Pons (tissue), 1 donor: ENCODE data around the gene PDGFRB.

Experiments used
- DNase-seq: peaks from one replicate; pipeline ENCODE4 v3.0.0-alpha.2; 2016; ENCODE audit warnings: low spot score

PDGFRB gene

GRCh38 chr5:150082374-150082773 is 73.3 kb downstream of the PDGFRB start:
- no peak for DNase-seq

- peak; percentile 77 for DNase-seq
These were observed 73.9 kb downstream of the PDGFRB start for GRCh38 chr5:150081541-150082283.

DNA sequence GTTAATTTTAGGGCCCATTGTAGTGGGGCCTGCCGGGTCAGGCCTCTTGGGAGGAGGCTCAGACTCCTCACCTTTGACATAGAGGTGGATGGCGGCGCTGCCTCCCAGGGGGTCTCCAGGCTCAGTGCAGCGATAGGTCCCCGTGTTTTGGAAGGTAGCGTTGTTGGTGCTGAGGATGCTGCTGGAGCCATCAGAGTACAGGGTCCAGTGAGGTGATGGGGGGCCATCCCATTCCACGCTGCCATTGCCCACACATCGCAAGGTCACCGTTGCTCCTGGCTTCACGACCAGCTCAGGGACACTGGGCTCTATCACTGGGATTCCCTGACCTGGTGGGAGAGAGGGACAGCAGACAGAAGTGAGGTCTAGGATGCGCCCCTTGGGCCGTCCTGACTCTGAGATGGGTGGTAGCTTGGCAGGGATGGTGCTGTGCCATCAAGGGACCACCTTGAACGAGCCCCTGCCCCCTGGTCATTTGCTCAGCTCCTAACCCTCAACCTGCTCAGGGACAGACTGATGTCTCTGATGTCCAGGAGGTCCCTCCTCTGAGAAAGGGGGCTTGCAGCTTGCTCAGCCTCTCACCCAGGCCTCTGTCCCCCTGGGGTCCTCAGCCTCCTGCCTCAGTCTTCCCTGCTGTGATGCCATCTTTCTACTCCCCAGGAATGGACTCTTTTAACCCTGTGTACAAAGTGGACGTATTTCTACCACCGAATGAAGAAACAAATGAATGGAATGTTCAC is 74.8 kb downstream of the PDGFRB start:
- no peak for DNase-seq

DNA sequence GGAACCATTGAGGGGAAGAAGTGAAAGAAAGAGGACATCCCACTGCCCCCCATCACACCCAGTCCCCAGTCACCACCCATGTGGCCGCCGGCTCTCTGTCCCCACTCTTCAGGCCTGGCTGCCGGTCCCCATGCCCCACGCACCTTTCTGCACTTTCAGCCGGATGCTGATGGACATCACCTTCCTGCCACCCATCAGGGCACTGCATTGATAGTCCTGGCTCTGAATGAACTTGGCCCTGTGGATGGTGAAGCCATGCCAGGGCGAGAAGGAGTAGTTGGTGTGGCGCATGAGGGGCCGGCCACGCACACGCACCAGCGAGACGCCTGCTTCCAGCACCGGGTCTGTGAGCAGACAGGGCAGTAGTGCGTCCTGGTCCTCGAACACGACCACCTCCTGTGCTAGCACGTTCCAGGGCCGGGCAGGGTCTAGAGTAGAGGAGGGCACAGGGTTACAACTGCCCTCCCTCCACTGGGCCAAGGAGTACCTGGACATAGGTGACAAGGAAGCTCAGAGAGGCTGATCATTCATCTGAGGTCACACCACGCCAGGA is 75.7 kb downstream of the PDGFRB start:
- DNase-seq = no peak

GRCh38 chr5:150078802-150079689 is 76.6 kb downstream of the PDGFRB start:
- DNase-seq = no peak

GRCh38 chr5:150077996-150078801 is 77.4 kb downstream of the PDGFRB start:
- DNase-seq = no peak

DNA sequence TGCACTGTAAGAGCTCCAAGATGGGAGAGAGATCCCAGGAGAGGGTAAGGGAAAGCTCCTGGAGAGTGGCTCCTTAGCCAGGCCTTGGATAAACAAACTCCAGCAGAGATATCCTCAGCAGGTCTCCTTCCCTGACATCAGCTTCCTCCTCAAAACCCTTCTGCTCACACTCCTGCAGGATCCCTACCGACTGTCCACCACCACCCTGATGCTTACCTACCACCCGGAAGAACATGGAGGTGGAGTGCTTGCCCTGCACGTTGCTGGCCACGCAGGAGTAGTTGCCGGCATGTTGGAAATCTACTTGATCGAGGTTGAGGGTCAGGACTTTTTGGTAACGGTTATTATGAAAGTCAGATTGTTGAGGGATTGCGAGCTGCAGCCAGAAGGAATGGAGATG is 78.6 kb downstream of the PDGFRB start:
- DNase-seq = no peak

GRCh38 chr5:150075806-150076205 is 79.8 kb downstream of the PDGFRB start:
- no peak for DNase-seq

DNA sequence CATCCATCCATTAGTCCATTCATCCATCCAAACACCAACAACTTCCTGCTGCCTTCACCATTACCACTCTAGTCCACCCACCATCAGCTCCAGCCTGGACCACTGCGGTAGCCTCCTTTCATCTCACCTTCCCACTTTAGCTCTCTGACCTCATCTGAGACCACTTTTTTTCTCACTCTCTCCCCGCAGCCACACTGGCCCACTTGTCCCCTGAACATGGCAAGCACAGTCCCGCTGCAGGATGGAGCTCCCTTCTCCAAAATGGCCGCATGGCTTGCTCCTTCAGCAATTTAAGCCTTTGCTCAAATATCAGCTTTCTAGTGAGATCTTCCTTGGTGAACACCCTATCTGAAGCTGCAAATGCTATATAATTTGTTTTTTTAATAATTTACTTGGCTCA is 80.4 kb downstream of the PDGFRB start:
- DNase-seq = no peak

GRCh38 chr5:150073677-150074076 is 82.0 kb downstream of the PDGFRB start:
- DNase-seq = no peak

DNA sequence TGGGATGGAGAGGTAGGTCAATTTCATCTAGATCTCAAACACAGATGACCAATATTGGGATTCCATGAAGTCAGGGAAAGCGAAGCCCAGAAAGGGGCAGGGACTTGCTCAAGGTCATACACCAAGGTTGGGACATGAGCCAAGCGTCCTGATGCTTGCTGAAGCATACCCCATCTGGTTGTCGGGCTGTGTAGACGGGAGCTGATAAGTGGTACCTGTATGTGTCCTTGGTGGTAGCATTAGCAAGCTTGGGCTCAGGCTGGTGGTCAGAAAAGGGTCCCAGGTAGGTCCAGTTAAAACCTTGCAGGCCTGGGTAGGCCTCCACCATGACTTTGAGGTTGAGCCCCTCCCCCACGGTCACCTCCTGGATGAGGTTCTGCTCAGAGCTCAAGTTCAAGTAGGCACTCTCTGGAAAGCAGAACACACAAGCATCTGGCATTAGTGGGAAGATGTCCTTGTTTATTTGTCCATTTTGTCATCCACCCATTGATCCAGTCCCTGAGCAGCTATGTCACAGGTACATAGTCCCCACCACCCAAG is 82.5 kb downstream of the PDGFRB start:
- no peak for DNase-seq

DNA sequence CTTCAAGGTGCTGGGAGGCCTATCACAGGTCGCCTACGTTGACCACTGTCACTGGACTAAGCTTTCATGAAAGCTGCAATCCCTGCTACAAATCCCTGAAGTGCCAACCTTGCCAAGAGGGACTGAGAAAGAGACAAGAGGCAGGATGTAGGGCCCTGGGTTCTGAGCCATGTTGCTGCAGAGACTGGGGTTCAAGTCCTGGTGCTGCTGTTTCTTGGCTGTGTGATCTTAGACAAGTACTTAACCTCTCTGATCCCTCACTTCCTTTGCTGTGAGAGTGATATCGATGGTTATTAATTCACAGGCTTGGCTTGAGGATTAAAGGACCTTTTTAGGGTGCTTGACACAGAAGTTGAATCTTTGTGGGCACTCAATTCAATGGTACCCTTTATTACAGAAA is 84.8 kb downstream of the PDGFRB start:
- DNase-seq = no peak

DNA sequence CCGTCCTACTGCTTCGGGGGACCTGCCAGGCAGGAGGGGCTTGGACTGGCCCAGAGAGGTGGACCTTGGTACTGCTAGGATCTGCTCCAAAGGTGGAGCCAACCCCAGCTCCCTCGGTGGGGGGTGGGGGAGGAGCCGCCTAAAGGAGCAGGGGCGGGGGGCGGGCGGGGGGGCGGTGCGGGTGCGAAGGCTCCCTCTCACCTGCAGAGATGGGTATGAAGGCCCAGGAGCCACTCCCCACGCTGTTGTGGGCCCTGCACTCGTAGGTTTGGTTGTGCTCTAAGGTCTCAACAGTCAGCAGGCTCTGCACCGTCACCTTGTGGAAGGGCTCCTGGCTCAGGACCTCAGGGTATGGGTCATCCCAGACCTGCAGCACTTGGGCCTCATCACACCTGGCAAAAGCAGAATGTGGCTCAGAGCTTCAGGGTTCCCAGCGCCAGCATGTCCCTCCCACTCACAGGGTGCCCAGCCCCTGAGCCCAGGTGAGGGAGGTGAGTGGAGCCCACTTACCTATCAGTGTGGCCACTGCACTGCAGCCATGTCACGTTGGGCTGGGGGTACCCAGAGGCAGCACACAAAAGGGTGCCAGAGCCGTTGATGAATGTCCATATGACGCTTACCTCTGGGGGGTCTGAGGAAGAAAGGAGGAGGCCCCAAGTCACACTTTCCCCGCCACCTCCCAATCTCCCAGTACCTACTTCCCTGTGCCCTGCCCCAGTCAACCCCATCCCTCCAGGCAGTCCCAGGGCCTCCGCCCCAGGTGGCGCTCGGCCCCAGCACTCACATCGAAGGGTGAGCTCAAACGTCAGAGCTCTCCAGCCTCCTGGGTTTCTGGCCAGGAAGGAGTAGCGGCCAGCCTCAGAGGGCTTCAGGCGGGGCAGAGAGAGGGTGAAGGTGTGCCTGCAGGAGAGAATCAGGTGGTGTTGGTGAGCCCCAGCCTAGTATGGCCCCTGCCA is 85.7 kb downstream of the PDGFRB start:
- no peak for DNase-seq

- no peak for DNase-seq
These were observed 86.5 kb downstream of the PDGFRB start for GRCh38 chr5:150068961-150069645.

- no peak for DNase-seq
These were observed 87.2 kb downstream of the PDGFRB start for GRCh38 chr5:150068472-150068871.

DNA sequence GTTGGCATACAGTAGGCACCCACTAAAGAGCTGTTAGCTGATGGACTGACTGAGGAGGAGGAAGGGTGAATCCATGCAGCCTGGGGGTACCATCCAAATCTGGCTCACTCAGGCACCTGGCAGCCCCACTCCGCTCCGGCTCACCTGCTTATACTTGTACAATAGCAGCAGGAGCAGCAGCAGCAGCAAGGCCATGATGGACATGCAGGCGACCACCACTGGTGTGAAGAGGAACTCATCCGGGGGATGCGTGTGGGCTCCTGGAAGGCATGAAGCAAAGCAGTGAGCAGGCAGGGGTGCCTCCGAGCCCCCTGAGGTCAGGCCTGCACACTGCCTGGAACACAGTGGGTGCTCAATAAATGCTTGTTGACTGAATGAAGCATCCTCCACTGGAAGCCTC is 87.6 kb downstream of the PDGFRB start:
- DNase-seq = no peak

GRCh38 chr5:150067405-150067960 is 88.2 kb downstream of the PDGFRB start:
- no peak for DNase-seq

DNA sequence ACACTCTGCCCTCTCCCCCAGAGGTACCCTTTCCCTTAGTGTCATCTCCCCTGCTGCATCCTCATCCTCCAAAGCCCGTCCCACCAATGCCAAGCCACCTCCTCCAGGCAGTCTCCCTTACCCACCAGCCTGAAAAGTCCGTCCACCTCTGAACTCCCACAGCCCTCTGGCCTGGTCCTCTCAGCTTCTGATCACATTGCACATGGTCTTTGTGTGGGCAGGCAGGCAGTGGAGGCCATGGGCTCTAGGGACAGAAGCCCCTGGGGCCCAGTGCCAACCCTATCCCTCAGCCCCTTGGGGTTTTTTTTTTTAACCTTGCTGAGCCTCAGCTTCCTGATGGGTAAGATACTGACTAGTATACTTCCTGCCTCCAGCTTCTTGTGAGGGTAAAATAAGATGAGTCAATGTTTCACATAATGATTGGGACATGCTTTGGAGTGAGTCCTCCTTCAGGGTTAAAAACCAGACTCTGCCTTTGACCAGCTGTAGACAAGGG is 88.7 kb downstream of the PDGFRB start:
- DNase-seq = no peak

DNA sequence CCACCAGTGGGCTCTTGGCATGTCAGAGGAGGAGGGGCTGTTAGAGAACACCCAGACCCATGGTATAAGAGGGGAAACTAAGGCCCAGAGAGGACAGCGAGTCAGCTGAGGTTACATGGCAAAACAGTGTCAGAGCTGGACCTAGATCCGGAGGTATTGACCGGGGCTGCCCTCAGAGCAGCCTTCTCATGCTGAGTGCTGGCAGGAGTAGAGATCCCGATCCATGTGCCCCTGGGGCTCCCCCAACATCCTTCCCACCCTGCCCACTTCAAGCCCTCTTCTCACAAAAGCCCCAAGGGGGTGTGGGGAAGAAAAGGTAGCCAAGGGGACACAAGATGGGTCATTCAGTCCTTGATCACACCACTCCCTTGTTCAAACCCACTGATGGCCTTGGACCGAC is 89.2 kb downstream of the PDGFRB start:
- no peak for DNase-seq
